GM18505 (cell line): ENCODE measurements around the gene IGFBP6.
"Not testable (repeated sequence)": the region's sequence is repeated elsewhere in the genome, so short reads cannot be mapped to it uniquely, and the experiment has no call there.

Source experiments
- ATAC-seq: cut with Tn5 transposase; IDR thresholded peaks from one replicate; pipeline ENCODE4 v1.9.1; 2021; ENCODE audit not compliant: unreplicated experiment
- POLR2A ChIP-seq: IDR thresholded peaks from 4 replicates; pipeline ENCODE4 v1.6.1; 2011; ENCODE audit warnings: borderline replicate concordance; ENCODE audit not compliant: insufficient read depth, insufficient read length; ENCODE audit errors: extremely low read depth

Gene IGFBP6

DNA sequence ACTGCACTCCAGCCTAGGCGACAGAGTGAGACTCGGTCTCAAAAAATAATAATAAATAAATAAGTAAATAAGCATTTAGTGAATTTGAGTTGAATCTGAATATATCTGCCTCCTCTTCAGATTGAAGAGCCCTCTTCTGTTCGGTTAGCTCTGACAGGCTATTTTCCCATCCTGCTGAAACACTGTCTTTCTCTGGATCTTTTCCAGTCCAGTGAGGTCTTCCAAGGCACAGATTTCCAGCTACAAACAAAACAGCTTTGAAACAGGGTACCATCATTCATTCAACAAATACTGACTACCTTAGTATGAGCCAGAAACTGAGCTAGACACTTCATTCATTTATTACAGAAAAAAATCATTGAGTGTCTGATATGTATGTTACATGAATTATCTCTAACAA is 11.1 kb upstream of the IGFBP6 start:
- no peak for ATAC-seq
- TF ChIP-seq POLR2A, result no peak

GRCh38 chr12:53090105-53090504 is 7.4 kb upstream of the IGFBP6 start:
- TF ChIP-seq POLR2A, result no peak
- ATAC-seq, result no peak

DNA sequence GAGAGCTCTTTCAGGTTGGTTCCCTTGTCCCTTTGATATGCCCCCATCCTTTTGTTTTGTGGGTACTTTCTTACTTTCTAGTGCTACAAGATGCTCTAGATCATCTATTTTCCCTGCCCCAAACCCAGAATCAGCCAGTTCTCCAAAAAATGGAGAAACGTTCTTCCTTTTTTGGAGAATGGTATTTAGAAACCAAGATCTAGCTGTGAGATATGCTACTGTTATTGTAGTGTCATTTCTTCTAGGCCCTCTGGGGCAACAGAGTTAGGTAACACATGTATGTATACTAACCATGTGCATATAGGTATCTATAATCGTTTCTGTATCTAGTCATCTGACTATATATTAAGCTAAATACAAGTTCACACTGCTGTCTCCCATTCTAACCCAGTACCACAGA is 6.9 kb upstream of the IGFBP6 start:
- ATAC-seq, result no peak
- TF ChIP-seq POLR2A, result no peak

GRCh38 chr12:53091756-53092155 is 5.7 kb upstream of the IGFBP6 start:
- no peak for TF ChIP-seq POLR2A

DNA sequence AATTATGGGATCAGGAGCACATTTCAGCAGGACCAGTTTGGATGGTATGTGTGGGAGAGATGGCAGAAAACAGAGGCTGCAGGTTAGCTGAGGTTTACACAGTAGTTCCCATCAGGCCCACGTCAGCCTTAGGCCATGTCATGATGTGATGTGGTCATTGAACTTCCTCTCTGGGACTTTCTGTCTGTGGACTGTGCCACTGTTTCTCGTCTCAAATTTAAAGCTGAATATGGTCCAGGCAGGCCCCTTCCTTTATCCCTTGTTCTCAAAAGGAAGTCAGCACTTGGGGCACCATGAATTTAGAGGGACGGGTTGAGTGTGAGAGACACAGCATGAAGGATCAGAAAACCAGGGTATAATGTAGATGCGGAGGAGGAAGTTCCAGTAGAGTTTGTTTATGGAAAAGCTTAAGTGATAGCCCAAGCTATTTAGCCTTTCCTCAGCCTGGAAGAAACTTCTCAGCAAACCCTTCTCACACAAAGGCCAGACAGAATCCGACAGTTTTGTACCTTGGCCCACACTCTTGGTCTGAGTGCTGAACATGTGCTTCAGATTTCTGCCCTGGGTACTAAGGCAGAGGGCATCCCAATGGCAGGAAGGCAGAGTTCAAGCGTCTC is 3.6 kb upstream of the IGFBP6 start:
- TF ChIP-seq POLR2A, result no peak
- ATAC-seq, result no peak

More at GRCh38 chr12:53091756-53092155, 5.7 kb upstream of the IGFBP6 start:
- ATAC-seq, result no peak

DNA sequence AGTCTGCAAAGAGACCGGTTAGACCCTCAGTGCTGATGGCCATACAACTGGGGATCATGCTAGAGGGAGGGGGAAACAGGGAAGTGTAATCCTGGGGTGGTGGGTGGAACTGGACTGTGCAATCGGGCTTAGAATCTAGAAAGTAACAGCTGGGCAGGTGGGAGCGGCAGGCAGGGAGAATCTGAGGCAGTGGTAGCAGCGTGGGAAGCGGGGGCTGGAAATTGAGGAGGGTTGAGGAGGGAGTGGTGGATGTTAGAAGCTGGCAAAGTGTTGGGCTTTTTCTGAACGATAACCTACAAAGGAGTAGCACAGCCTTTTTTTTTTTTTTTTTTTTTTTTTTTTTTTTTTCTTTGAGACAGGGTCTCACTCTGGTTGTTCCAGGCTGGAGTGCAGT is 3.1 kb upstream of the IGFBP6 start:
- ATAC-seq, result no peak
- no peak for TF ChIP-seq POLR2A

GRCh38 chr12:53094796-53095595 is 2.5 kb upstream of the IGFBP6 start:
- not testable (repeated sequence) for ATAC-seq

DNA sequence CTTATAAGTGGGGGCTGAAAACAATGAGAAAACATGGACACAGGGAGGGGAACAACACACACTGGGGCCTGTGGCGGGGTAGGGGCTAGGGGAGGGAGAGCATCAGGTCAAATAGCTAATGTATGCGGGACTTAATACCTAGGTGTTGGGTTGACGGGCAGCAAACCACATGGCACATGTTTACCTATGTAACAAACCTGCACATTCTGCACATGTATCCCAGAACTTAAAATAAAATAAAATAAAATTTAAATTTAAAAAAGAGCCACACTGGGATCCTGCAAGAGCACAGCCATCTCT is 1.9 kb upstream of the IGFBP6 start:
- ATAC-seq, result not testable (repeated sequence)

GRCh38 chr12:53096089-53096741 is 1.3 kb upstream of the IGFBP6 start:
- ATAC-seq, result no peak
- no peak for TF ChIP-seq POLR2A

DNA sequence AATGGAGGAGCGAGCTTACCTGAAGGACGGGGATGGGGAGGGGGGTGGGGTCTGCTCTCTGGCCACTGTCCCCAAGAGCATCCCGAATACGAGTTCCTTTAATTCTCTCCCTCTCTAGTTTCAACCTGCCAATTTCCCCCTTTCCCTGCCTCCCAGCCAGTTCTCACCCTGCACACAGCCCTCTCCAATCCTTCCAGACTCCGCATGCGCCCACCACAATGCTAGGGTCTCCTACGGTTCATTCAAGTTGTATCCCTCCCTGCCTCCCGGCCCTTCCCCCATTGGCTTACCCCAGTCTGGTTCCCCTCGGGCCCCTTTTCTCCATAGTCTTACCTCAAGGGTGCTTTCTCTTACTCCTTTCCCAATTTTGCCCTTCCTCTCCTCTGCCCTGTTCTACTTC is 708 bp upstream of the IGFBP6 start:
- TF ChIP-seq POLR2A, result no peak
- no peak for ATAC-seq

DNA sequence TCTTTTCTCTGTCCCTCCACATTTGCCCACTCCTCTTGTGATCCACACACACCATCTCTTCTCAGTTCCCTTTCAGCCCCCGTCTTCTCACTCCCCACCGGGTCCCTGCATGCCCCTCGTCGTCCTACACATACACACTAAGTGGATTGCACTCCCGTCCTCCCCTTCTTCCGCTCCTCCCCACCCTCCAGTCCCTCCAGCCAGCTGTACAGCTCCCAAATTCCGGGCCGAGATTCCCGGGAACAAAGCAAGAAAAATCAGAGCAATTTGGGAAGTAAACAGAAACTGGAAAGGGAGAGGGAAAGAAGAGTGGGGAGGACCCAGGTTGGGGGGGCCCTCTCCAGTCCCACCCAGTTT is 282 bp upstream of the IGFBP6 start:
- no peak for ATAC-seq
- TF ChIP-seq POLR2A, result no peak

DNA sequence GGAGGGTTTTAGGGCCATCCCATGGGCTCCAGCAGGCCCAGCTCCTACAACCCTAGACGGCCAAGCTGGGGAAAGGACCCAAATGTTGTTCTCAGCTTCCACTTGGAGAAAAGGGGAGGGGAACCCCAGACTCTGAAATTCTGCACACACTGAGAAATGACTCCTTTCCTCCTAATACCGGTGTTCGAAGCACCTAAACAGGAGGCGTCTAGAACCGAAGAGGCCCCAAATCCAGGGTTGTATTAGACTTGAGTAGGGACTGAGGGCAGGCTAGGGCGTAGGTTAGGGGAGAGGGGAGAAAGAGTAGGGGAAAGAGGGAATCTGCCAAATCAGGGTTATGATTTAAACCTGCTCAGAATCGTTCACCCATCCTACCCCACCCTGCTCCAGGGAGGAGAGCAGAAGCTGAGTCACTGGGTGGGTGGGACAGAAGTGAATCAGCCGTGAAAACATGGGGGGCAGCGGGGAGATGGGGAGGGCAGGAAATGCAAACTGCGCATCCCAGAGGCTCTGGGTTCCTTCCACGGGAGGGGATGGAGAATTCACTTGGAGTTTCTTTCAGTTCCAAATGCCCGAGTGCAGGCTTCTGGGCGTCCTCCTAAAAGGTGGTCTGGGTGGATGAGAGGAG is 1.0 kb downstream of the IGFBP6 start:
- no peak for TF ChIP-seq POLR2A
- no peak for ATAC-seq

GRCh38 chr12:53099071-53099882 is 1.8 kb downstream of the IGFBP6 start:
- ATAC-seq, result no peak

More at GRCh38 chr12:53099071-53099882, 1.8 kb downstream of the IGFBP6 start:
- no peak for TF ChIP-seq POLR2A
